Mesendoderm (in vitro differentiated cells): ENCODE data around the gene ALK.

Source experiments
- DNase-seq: peaks from one replicate; pipeline ENCODE4 v3.0.0; 2013
- H2AK5ac ChIP-seq: 2 replicates; pipeline ENCODE4 v1.6.1; 2013; ENCODE audit warnings: low read length, inconsistent platforms
- H2BK120ac ChIP-seq: 2 replicates; pipeline ENCODE4 v1.6.1; 2013; ENCODE audit warnings: low read depth, mild to moderate bottlenecking, low read length, moderate library complexity, mixed read lengths
- H2BK15ac ChIP-seq: replicated peaks from 2 replicates; pipeline ENCODE4 v1.6.1; 2013; ENCODE audit warnings: low read depth, mild to moderate bottlenecking, moderate library complexity
- H2BK5ac ChIP-seq: 2 replicates; pipeline ENCODE4 v1.6.1; 2013; ENCODE audit warnings: low read length, inconsistent platforms
- H3K18ac ChIP-seq: 2 replicates; pipeline ENCODE4 v1.6.1; 2013; ENCODE audit warnings: mild to moderate bottlenecking, low read length, mixed read lengths
- H3K23ac ChIP-seq: one replicate; pipeline ENCODE4 v1.6.1; 2013; ENCODE audit warnings: low read length
- H3K27ac ChIP-seq: 2 replicates; pipeline ENCODE4 v1.5.1; 2013; ENCODE audit warnings: low read depth, mild to moderate bottlenecking, inconsistent platforms, low read length, moderate library complexity
- H3K27me3 ChIP-seq: 2 replicates; pipeline ENCODE4 v1.6.1; 2013; ENCODE audit warnings: low read length, control low read depth, mild to moderate bottlenecking, inconsistent platforms; ENCODE audit not compliant: insufficient read depth, poor library complexity
- H3K36me3 ChIP-seq: 2 replicates; pipeline ENCODE4 v1.6.1; 2013; ENCODE audit warnings: low read length, inconsistent platforms; ENCODE audit not compliant: control insufficient read depth, insufficient read depth
- H3K4ac ChIP-seq: one replicate; pipeline ENCODE4 v1.6.1; 2013; ENCODE audit warnings: low read depth, mild to moderate bottlenecking, low read length, moderate library complexity
- H3K4me1 ChIP-seq: 2 replicates; pipeline ENCODE4 v1.6.1; 2013; ENCODE audit warnings: low read depth, low read length, inconsistent platforms; ENCODE audit not compliant: control insufficient read depth
- H3K4me2 ChIP-seq: 2 replicates; pipeline ENCODE4 v1.6.1; 2013; ENCODE audit warnings: low read length
- H3K4me3 ChIP-seq: 2 replicates; pipeline ENCODE4 v1.5.1; 2013; ENCODE audit warnings: mild to moderate bottlenecking, low read length
- H3K56ac ChIP-seq: one replicate; pipeline ENCODE4 v1.6.1; 2013; ENCODE audit warnings: low read length
- H3K79me1 ChIP-seq: 2 replicates; pipeline ENCODE4 v1.6.1; 2013; ENCODE audit warnings: low read length, inconsistent platforms
- H3K79me2 ChIP-seq: 2 replicates; pipeline ENCODE4 v1.6.1; 2013; ENCODE audit warnings: mild to moderate bottlenecking, low read length; ENCODE audit not compliant: control insufficient read depth, insufficient read depth
- H3K9ac ChIP-seq: 2 replicates; pipeline ENCODE4 v1.6.1; 2013; ENCODE audit warnings: low read length, inconsistent platforms
- H4K5ac ChIP-seq: one replicate; pipeline ENCODE4 v1.6.1; 2013; ENCODE audit warnings: low read length
- H4K8ac ChIP-seq: one replicate; pipeline ENCODE4 v1.6.1; 2013; ENCODE audit warnings: low read depth, mild to moderate bottlenecking, control low read depth, low read length, moderate library complexity
- WGBS: extraction: QIAGEN DNeasy Blood & Tissue Kit; methylation state at CpG from one replicate; pipeline ENCODE4 v1.1.7; 2013; ENCODE audit warnings: low lambda C conversion rate, missing lambda C conversion rate; ENCODE audit not compliant: insufficient coverage; ENCODE audit errors: extremely low coverage; 5-methylcytosine and 5-hydroxymethylcytosine counted together

Gene ALK

GRCh38 chr2:29382486-29382885 is 538.9 kb downstream of the ALK start:
- Histone ChIP-seq H3K36me3 (no peaks in the 10 kb centered on the region), H3K9ac (no peak overlapping the region), H3K4me3 (no peak overlapping the region), H3K56ac (no peak overlapping the region), H3K4me2 (no peak overlapping the region), H2BK5ac (no peak overlapping the region), H3K23ac (no peak overlapping the region), H3K79me2 (no peaks in the 10 kb centered on the region), H2AK5ac (no peak overlapping the region), H3K18ac (no peak overlapping the region), H3K4me1 (no peaks in the 10 kb centered on the region), H3K4ac (no peak overlapping the region), H3K27me3 (no peaks in the 10 kb centered on the region), H3K27ac (no peak overlapping the region), H2BK15ac (no peak overlapping the region), H4K8ac (no peak overlapping the region), H3K79me1 (no peaks in the 10 kb centered on the region), H4K5ac (no peak overlapping the region), H2BK120ac (no peak overlapping the region)
- WGBS: 100% methylated on average over 1 of the region's 2 CpGs
- no peak for DNase-seq

DNA sequence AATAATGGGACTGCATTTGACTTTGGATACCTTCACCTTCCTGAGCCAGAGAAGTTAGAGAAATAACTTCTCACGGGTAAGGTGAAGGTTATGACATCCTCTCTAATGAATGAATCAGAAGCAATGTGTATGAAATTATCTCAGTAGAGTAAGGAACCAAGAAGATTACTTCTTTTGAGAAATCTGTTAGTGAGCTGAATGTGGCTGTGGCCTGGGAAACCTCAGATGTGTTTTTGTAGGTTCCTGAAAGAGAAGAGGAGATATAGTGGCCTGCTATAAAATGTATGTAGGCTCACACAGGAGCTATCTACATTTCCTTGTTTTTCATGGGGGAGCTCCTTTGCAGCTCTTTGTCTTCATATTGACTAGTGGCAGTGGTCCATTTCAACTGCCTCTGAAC is 543.6 kb downstream of the ALK start:
- Histone ChIP-seq H4K8ac (no peak overlapping the region), H3K79me1 (no peaks in the 10 kb centered on the region), H2AK5ac (no peak overlapping the region), H3K4me3 (no peak overlapping the region), H3K4me2 (no peak overlapping the region), H3K56ac (no peak overlapping the region), H3K23ac (no peak overlapping the region), H3K4ac (no peak overlapping the region), H2BK120ac (no peak overlapping the region), H4K5ac (no peak overlapping the region), H3K4me1 (no peaks in the 10 kb centered on the region), H3K79me2 (no peaks in the 10 kb centered on the region), H3K27ac (no peak overlapping the region), H2BK15ac (no peak overlapping the region), H3K9ac (no peak overlapping the region), H3K18ac (no peak overlapping the region), H3K36me3 (no peaks in the 10 kb centered on the region), H3K27me3 (no peaks in the 10 kb centered on the region), H2BK5ac (no peak overlapping the region)
- no CpG with 5 or more reads among the region's 1 CpG for WGBS
- DNase-seq: no peak

GRCh38 chr2:29376541-29376940 is 544.8 kb downstream of the ALK start:
- Histone ChIP-seq H2BK5ac (no peak overlapping the region), H3K4ac (no peak overlapping the region), H2BK120ac (no peak overlapping the region), H3K4me3 (no peak overlapping the region), H3K36me3 (no peaks in the 10 kb centered on the region), H3K27ac (no peak overlapping the region), H3K56ac (no peak overlapping the region), H3K79me2 (no peaks in the 10 kb centered on the region), H4K8ac (no peak overlapping the region), H3K9ac (no peak overlapping the region), H3K18ac (no peak overlapping the region), H3K4me1 (no peaks in the 10 kb centered on the region), H2BK15ac (no peak overlapping the region), H3K23ac (no peak overlapping the region), H3K4me2 (no peak overlapping the region), H2AK5ac (no peak overlapping the region), H4K5ac (no peak overlapping the region), H3K79me1 (no peaks in the 10 kb centered on the region), H3K27me3 (no peaks in the 10 kb centered on the region)
- no CpG with 5 or more reads among the region's 2 CpGs for WGBS
- no peak for DNase-seq

- H3K36me3 ChIP-seq: no peaks in the 10 kb centered on the region
- H3K4me2 ChIP-seq: no peak overlapping the region
- no peaks in the 10 kb centered on the region for H3K79me1 ChIP-seq
- no peak overlapping the region for H4K5ac ChIP-seq
- H3K4me3 ChIP-seq: no peak overlapping the region
- H3K4me1 ChIP-seq: no peaks in the 10 kb centered on the region
- no peak overlapping the region for H4K8ac ChIP-seq
- no CpG with 5 or more reads among the region's 3 CpGs for WGBS
- DNase-seq: no peak
- no peak overlapping the region for H3K4ac ChIP-seq
- no peak overlapping the region for H3K23ac ChIP-seq
- no peaks in the 10 kb centered on the region for H3K79me2 ChIP-seq
- no peak overlapping the region for H3K9ac ChIP-seq
- no peak overlapping the region for H3K56ac ChIP-seq
- no peaks in the 10 kb centered on the region for H3K27me3 ChIP-seq
- H2BK5ac ChIP-seq: no peak overlapping the region
- no peak overlapping the region for H2BK120ac ChIP-seq
- no peak overlapping the region for H3K18ac ChIP-seq
- H3K27ac ChIP-seq: no peak overlapping the region
- H2BK15ac ChIP-seq: no peak overlapping the region
- H2AK5ac ChIP-seq: no peak overlapping the region
Observed at GRCh38 chr2:29375843-29376242, 545.5 kb downstream of the ALK start.

DNA sequence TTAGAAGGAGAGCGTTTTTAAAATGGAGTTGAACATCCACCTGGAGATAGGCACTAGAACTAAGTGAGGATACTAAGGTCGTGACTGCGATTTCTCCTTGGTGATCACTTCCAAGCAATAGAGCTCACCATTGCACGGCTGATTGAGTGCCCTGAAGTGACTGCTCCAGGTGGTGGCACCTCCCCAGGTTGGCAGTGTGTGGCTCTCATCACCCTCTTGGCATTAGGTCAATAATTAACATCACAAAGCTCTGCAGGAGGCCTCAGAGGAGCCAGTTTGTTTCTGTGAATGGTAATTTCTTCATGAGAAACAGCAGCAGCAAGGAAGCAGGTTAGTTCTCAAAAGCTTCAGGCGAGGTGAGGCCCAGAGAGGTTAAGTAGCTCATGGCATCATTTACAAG is 546.6 kb downstream of the ALK start:
- H3K4ac ChIP-seq: no peak overlapping the region
- no peak overlapping the region for H2AK5ac ChIP-seq
- H3K79me1 ChIP-seq: no peaks in the 10 kb centered on the region
- no peak overlapping the region for H3K4me3 ChIP-seq
- no peaks in the 10 kb centered on the region for H3K27me3 ChIP-seq
- no peak overlapping the region for H2BK120ac ChIP-seq
- H3K9ac ChIP-seq: no peak overlapping the region
- no peak overlapping the region for H3K4me2 ChIP-seq
- no peak overlapping the region for H4K5ac ChIP-seq
- H3K18ac ChIP-seq: no peak overlapping the region
- no peak for DNase-seq
- no peak overlapping the region for H3K23ac ChIP-seq
- H3K56ac ChIP-seq: no peak overlapping the region
- no CpG with 5 or more reads among the region's 5 CpGs for WGBS
- no peak overlapping the region for H3K27ac ChIP-seq
- no peak overlapping the region for H2BK5ac ChIP-seq
- no peaks in the 10 kb centered on the region for H3K36me3 ChIP-seq
- H3K79me2 ChIP-seq: no peaks in the 10 kb centered on the region
- no peak overlapping the region for H2BK15ac ChIP-seq
- no peak overlapping the region for H4K8ac ChIP-seq
- H3K4me1 ChIP-seq: no peaks in the 10 kb centered on the region

DNA sequence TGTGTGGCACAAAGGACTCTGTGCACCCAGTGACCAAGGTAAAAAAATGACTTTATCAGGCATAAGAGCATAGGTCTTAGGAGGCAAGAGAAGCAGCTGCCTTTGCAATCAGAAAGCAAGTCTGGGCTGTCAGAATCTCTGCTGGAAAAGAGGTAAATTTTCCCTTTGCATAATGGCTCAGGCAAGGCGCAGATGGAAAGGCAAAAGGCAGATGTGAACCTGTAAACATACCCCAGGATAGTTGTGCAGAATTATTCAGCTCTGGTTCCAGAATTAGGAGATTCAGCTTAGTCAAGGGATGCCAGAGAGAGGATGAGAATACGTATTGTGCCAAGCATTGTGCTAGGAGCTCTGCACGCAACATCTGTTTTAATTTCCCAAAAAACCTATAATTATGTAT is 547.5 kb downstream of the ALK start:
- Histone ChIP-seq H3K4me3 (no peak overlapping the region), H2BK5ac (no peak overlapping the region), H3K4me2 (no peak overlapping the region), H3K27ac (no peak overlapping the region), H4K8ac (no peak overlapping the region), H3K4ac (no peak overlapping the region), H2AK5ac (no peak overlapping the region), H3K4me1 (no peaks in the 10 kb centered on the region), H2BK120ac (no peak overlapping the region), H3K27me3 (no peaks in the 10 kb centered on the region), H3K56ac (no peak overlapping the region), H2BK15ac (no peak overlapping the region), H3K79me2 (no peaks in the 10 kb centered on the region), H3K9ac (no peak overlapping the region), H3K23ac (no peak overlapping the region), H3K36me3 (no peaks in the 10 kb centered on the region), H4K5ac (no peak overlapping the region), H3K79me1 (no peaks in the 10 kb centered on the region), H3K18ac (no peak overlapping the region)
- no peak for DNase-seq
- WGBS: no CpG with 5 or more reads among the region's 3 CpGs
